NOMO-1 (cell line): Measurements from ENCODE around the gene DQX1.

Experiments used
- DNase-seq, 2 experiments: peaks; one replicate each; lab custom pipeline; 2025; ENCODE audit not compliant: unreplicated experiment in 2 of 2; lab: John Stamatoyannopoulos, UW

The DQX1 gene

GRCh38 chr2:74512744-74513604, 13.1 kb downstream of the DQX1 start:
- no peak for DNase-seq

GRCh38 chr2:74511104-74511989, 14.7 kb downstream of the DQX1 start:
- DNase-seq, result no peak

GRCh38 chr2:74510272-74510671, 15.8 kb downstream of the DQX1 start:
- no peak for DNase-seq

GRCh38 chr2:74507926-74508520, 18.0 kb downstream of the DQX1 start:
- peak in 1 of 2 experiments; percentile 19 for DNase-seq

GRCh38 chr2:74507145-74507925, 18.7 kb downstream of the DQX1 start, which contains the start of gene PCGF1:
Gene PCGF1, minus strand, starts transcription at chr2:74507695. Its CDS starts 27 bp downstream, at chr2:74507668.
- peak; percentile 91 for DNase-seq

- DNase-seq, result no peak
Observed at GRCh38 chr2:74505448-74506246, 20.4 kb downstream of the DQX1 start.

DNA sequence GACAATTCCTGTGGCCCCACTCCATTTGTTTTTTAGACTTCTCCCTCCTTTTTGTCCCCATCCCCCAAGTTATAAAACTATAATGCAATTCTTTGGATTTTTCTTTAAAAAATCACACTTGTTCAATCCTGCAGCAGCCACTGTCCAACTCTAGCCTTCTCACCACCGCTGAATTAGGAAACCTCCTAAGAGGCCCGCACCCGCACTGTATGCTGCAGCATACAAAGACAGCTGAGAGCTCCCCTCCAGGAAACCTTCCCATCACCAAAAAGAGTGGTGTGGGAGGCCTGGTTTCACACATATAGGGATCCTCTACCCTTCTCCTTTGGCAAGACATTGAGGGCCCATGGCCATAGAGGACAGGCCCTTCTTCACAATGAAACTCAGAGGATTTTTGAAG, 21.4 kb downstream of the DQX1 start:
- DNase-seq, result no peak

- no peak for DNase-seq
Observed at GRCh38 chr2:74503506-74504475, 22.2 kb downstream of the DQX1 start.

- peak; percentile 64 to 81 for DNase-seq
Observed at GRCh38 chr2:74502720-74503505, 23.1 kb downstream of the DQX1 start.

DNA sequence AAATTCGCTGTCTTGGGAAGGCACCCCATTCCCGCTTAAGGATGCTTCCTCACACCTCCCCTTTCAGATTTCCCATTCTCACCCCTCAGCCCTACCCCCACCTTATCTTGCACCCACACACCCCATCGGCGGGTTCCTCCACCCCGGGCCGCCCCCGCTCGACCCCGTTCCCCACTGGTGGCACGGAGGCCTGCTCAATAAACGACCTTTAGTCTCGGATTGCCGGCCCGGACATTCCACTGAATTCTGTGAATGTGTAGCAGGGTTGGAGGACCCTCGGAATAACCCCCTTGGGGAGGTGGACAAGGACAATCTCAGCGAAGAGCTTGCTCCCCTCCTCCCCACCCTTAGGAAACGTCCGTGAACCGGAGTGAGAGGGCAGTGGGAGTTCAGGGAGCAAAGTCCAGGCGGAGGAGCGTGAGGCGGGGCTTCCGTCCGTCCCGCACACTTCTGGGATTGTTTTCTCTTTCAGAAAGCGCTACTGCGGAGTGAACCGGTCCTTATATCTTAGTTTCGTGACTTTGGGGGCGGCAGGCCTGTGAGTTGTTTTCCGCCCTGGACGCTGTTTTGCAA, 23.8 kb downstream of the DQX1 start:
- peak; percentile 33 for DNase-seq

- no peak for DNase-seq
Observed at GRCh38 chr2:74501335-74502071, 24.5 kb downstream of the DQX1 start.

DNA sequence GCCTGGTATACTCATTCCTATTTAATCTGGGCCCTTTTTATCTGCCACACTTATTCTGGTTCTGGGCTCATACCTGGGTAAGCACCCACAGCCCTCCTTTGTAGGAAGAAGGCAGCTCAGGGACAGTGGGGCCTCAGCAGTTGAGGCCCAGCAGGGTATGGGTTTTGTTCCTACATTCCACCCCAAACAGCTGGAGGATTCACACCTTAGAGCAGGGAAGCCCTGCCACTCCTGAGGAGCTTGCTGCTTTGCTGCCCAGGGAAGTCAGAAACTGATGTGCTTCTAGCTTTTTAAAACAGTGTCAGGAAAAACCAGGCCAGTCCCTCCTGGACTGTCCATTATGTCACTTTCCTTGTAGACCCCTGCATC, 25.5 kb downstream of the DQX1 start:
- no peak for DNase-seq

- DNase-seq, result no peak
Observed at GRCh38 chr2:74499940-74500577, 26.0 kb downstream of the DQX1 start.

DNA sequence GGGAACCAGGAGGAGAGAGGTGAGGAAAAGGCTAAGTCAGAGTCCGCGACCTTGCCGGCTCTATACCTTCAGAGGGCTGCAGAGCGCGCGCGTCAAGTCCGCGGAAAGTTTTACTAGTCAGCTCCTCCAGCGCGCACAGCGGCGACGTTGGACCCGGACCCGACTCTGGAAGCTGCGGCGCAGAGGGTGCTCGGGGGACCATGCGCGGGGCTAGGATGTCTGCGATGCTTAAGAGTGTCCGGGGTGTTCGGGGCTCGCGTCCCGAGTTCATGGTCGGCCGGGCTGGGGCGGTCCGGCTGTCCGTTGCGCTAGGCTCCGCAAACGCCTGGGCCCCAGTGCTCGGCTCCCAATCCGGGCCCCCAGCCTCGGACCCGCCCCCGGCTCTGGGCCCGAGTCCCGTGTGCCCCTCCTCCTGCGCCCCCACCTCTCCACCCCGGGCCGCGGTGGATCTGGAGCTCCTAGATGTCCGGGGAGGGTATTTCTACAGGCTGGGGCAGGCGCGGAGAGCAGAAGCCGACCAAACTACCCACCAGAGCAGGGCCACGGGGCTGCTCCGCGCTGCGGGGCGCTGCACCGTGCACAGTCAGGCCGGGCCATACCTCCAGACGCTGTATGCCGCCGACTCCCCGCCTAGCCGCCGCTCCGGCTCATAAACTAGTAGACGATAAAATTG, 26.6 kb downstream of the DQX1 start, which contains the start of gene LBX2:
TSS of gene LBX2 (minus strand) at position 337 of the 673 bp plus-strand sequence. CDS start at position 271, 66 bp downstream.
- no peak for DNase-seq

DNA sequence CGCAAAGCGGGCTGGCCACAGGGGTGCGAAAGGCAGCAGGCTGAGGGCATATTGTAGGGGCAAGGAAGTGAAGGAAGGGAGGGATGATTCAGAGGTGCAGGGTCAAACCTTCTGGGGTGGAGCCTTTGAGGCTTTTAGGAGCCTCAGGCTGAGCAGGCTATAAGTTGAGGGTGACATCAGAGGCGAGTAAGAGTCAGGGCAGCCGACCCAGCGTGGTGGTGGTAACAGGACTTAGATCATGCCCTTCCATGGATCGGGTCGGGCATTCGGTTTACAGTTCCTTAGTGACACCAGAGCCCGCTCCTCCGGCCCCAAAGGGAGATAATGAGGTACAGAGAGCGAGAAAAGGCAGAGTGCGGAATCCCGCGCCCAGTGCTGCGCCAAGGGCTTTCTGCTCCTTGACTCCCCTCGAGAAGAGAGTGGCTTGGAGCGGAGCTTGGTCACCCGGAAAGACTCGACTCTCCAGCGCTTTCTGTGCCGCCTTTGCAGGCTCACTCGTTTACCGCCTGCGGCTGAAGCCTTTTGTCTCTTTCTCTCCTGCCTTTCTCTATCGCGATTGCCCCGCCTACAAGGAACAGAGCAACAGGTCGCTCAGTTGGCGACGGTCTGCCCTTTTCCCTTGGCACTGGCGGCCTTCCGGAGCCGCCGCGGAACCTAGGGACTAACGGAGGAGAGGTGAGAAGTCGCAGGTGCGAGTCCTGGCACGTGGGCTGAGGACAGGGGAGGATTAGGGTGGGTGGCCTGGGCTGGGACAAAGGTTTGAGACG, 27.3 kb downstream of the DQX1 start:
- no peak for DNase-seq
